Ovary (tissue), 9 donors: ENCODE data around the gene AHRR. TPM values are rescaled to one million over a fixed set of nuclear protein-coding genes. Genes with fewer than 3 reads are reported as not detected.
"Not testable (repeated sequence)": the region's sequence is repeated elsewhere in the genome, so short reads cannot be mapped to it uniquely, and the experiment has no call there.

Experiments used
- DNase-seq, 5 donors: peaks; one replicate each; pipeline ENCODE4 v3.0.0-alpha.2; 2019 to 2020
- H3K27ac ChIP-seq, 2 donors: fragments of 200-600 bp; one replicate each; pipeline versions ENCODE4 v1.5.1 to v1.8.0; 2019 to 2022
- H3K27me3 ChIP-seq: fragments of 200-600 bp; one replicate; pipeline ENCODE4 v1.8.0; 2022
- H3K36me3 ChIP-seq: fragments of 200-600 bp; sonication (generic); one replicate; pipeline ENCODE4 v1.5.1; 2019
- H3K4me1 ChIP-seq: one replicate; pipeline ENCODE4 v1.8.1; 2013; ENCODE audit warnings: mild to moderate bottlenecking, moderate library complexity; ENCODE audit not compliant: insufficient read depth
- H3K4me3 ChIP-seq: fragments of 200-600 bp; sonication (generic); one replicate; pipeline ENCODE4 v1.5.1; 2017
- H3K9me3 ChIP-seq, 2 donors: fragments of 200-600 bp in 1 of 2; sonication (generic) in 1 of 2; one replicate each; pipeline versions ENCODE4 v1.5.1 to v1.8.1; 2013 to 2019; ENCODE audit warnings: mild to moderate bottlenecking in 1 of 2, moderate library complexity in 1 of 2
- EP300 ChIP-seq: sonication (generic); formaldehyde crosslinking; IDR thresholded peaks from one replicate; pipeline ENCODE4 v1.6.1; 2017; ENCODE audit warnings: antibody characterized with exemption
- POLR2A ChIP-seq: fragments of 450-650 bp; IDR thresholded peaks from one replicate; pipeline ENCODE4 v1.6.1; 2017; ENCODE audit warnings: antibody characterized with exemption, mild to moderate bottlenecking, moderate library complexity
- WGBS, 3 donors: extraction: QIAGEN DNeasy Blood & Tissue Kit in 1 of 3; methylation state at CpG; one replicate each; pipeline versions ENCODE4 v1.1.5 to v1.1.7; 2013 to 2017; 5-methylcytosine and 5-hydroxymethylcytosine counted together
- intact Hi-C, 4 donors: fragments of 100-400 bp; cut with DNase I; formaldehyde crosslinking; loops; one replicate each; pipeline versions ENCODE4 v1.11.0 to v1.15.1; 2022 to 2023
- polyA plus RNA-seq, 2 donors: library from polyadenylated mRNA; stranded (reverse); fragments of 200-250 nt in 1 of 2; fragments of 350-450 nt in 1 of 2; fragmentation: Illumina TruSeq in 1 of 2; extraction: RNeasy Lipid Tissue Mini Kit (QIAGEN cat#74804) in 1 of 2; gene quantifications; one replicate each; pipeline ENCODE4 v1.2.3, GENCODE V29; 2013 to 2014
- total RNA-seq, 7 donors: library from RNA; depleted of rRNA in 2 of 7; stranded (reverse); fragments of >200 nt in 2 of 7; fragmentation: NEBNext Ultra II Directional in 3 of 7; extraction: Animal tissue kit (Norgen Biotek cat#: 25700) in 3 of 7; gene quantifications; one replicate each; pipeline versions ENCODE4 v1.1.0 to v1.2.4, GENCODE V29; 2016 to 2023
- TF ChIP-seq, protein P1 (sequence below), 3 donors: fragments of 450-650 bp in 2 of 3; fragments of 200-600 bp in 1 of 3; IDR thresholded peaks; one replicate each; pipeline versions ENCODE4 v1.5.1 to v1.8.0; 2016 to 2022; ENCODE audit warnings: antibody characterized with exemption in 3 of 3, mild to moderate bottlenecking in 1 of 3
- donor health status: DM: no; HTN: no; CAD: no; lungs with moderate emphysema.
- donor health status: DM: no; HTN: no; CAD: no.
- donor health status: Bipolar disorder and iron deficiency.
- donor health status: DM: yes; HTN: yes; CAD: no.
- donor health status: DM: no; HTN: no; CAD: no.
- donor health status: DM: yes; HTN: yes; CAD: no.

AHRR gene
- total and polyA plus RNA-seq, 9 donors: 0.72 to 14.9 (median 2.0) TPM

DNA sequence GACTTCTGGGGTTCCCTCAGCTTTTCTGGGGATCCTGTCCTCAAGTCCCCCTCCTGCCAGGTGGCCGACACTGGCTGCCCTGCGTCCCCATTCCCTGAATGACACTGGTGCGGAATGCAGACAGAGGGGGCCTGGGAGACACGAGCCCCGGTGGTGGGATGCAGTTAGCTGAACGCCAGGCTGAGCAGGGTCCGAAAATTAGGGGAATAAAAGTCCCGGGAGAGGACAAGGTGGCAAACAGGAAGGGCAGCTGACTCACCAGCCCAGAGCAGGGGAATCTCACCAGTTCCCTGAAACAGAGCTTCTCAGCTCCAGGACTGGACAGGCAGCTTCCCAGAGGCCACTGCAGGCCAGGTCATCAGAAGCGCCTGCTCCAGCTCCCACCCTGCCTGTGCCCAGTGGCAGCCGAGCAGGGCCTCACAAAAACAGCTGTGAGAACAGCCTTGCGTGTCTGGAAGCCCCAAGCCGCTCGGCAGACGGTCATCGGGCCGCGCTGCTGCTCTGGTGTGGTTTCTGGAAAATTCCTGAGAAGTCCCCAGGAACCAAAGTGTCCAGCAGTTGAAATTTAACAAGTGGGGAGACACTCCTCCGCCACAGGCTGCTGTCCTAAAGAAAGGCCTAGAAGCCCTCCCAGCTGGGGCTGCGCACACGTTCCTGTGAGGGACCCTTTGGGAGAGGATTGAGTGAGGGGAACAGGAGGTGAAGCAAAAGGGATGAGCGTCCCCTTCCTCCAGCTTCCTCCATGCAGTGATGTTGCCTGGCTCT is 73.8 kb downstream of the AHRR start:
- no peaks in the 10 kb centered on the region for H3K27me3 ChIP-seq
- intact Hi-C loops: no loop called here
- peak in 2 of 5 donors; percentile 7 to 26 for DNase-seq
- no peaks in the 10 kb centered on the region for H3K9me3 ChIP-seq
- H3K4me1 ChIP-seq: peaks cover 11% of the 10 kb centered on the region
- TF ChIP-seq, protein P1, sequence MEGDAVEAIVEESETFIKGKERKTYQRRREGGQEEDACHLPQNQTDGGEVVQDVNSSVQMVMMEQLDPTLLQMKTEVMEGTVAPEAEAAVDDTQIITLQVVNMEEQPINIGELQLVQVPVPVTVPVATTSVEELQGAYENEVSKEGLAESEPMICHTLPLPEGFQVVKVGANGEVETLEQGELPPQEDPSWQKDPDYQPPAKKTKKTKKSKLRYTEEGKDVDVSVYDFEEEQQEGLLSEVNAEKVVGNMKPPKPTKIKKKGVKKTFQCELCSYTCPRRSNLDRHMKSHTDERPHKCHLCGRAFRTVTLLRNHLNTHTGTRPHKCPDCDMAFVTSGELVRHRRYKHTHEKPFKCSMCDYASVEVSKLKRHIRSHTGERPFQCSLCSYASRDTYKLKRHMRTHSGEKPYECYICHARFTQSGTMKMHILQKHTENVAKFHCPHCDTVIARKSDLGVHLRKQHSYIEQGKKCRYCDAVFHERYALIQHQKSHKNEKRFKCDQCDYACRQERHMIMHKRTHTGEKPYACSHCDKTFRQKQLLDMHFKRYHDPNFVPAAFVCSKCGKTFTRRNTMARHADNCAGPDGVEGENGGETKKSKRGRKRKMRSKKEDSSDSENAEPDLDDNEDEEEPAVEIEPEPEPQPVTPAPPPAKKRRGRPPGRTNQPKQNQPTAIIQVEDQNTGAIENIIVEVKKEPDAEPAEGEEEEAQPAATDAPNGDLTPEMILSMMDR (IDR thresholded peaks at IDR 0.05): no peak
- TF ChIP-seq EP300 (no peak), POLR2A (no peak)
- H3K27ac ChIP-seq: no peak overlapping the region
- H3K4me3 ChIP-seq: no peak overlapping the region
- 64 to 75% (median 74%) methylated on average over 21 of the region's 21 CpGs for WGBS, 3 donors
- no peaks in the 10 kb centered on the region for H3K36me3 ChIP-seq

DNA sequence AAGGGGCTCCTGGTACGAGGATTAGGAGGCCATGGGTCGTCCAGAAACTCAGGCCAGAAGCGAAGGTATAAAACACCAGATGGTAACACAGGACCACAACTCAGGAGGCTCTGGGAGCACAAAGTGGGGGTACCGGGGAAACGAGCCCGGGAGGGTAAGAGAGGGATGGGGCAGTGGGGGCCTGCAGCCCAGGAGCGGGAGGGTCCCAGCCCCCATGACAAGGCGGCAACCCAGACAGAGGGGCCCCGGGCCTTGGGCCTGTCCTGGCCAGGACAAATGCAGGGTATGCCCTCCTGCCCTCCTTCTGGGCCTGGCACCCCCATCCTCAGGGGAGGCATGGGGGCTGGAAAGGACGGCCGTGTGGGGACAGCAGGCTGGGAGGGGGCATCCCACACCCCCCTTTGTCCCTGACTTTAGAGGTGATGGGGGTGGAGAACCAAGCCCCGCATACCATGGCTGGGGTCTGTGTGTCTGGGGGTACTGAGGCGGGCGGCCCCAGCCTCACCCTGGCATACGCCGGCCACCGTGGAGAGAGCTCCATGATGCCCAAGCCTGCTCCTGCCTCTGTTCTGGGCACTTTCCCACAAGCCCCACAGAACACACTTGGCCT is 74.5 kb downstream of the AHRR start:
- Histone ChIP-seq H3K4me1 (peaks cover 14% of the 10 kb centered on the region), H3K27me3 (no peaks in the 10 kb centered on the region), H3K36me3 (no peaks in the 10 kb centered on the region), H3K4me3 (no peak overlapping the region), H3K27ac (no peak overlapping the region), H3K9me3 (no peaks in the 10 kb centered on the region)
- DNase-seq: peak in 2 of 5 donors; percentile 8
- intact Hi-C loops: no loop called here
- 93 to 98% (median 95%) methylated on average over 17 of the region's 17 CpGs for WGBS, 3 donors
- TF ChIP-seq, protein P1 (IDR thresholded peaks at IDR 0.05): no peak
- TF ChIP-seq POLR2A (no peak), EP300 (no peak)

DNA sequence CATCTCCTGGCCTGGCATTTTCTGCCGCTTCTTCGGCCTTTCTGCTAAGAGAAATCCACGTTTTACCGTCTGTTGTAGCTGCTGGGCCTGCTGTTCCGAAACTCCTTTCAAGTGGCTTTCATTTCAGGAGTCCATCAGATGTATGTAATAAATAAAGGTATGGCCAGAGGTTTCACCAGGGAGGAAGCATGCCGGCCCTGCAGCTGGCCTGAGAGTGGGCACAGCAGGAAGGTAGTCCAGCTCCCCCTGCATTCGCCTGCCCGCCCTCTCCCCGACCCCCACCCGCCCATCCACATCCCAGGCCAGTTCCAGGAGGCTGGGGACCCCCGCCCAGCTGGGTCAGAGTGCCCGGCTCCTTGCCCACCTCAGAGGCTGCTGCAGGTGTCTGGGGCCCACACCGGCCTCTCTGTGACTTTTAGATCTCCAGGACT is 75.0 kb downstream of the AHRR start:
- Histone ChIP-seq H3K4me1 (peaks cover 17% of the 10 kb centered on the region), H3K27ac (no peak overlapping the region), H3K27me3 (no peaks in the 10 kb centered on the region), H3K9me3 (no peaks in the 10 kb centered on the region), H3K36me3 (no peaks in the 10 kb centered on the region), H3K4me3 (no peak overlapping the region)
- intact Hi-C loops: no loop called here
- TF ChIP-seq, protein P1 (IDR thresholded peaks at IDR 0.05): no peak
- TF ChIP-seq EP300 (no peak), POLR2A (no peak)
- peak in 2 of 5 donors; percentile 7 to 11 for DNase-seq
- 95 to 97% (median 96%) methylated on average over 13 of the region's 13 CpGs for whole genome bisulfite sequencing, 3 donors

DNA sequence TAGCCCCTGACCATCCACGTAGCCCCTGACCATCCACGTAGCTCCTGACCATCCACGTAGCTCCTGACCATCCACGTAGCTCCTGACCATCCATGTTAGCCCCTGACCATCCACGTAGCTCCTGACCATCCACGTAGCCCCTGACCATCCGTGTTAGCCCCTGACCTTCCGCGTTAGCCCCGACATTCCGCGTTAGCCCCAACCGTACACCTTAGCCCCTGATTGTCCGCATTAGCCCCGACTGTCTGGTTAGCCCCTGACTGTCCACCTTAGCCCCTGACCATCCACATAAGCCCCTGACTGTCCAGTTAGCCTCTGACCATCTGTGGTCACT is 76.6 kb downstream of the AHRR start:
- H3K9me3 ChIP-seq, H3K27ac ChIP-seq, intact Hi-C loops, H3K27me3 ChIP-seq, DNase-seq, H3K4me3 ChIP-seq, H3K36me3 ChIP-seq: not testable (repeated sequence)
- WGBS, 3 donors: 97 to 98% (median 97%) methylated on average over 15 of the region's 15 CpGs
- peaks cover 17% of the 10 kb centered on the region for H3K4me1 ChIP-seq
